GM19438 (cell line): Measurements from ENCODE around the gene SPINT4.
"Not testable (repeated sequence)": the region's sequence is repeated elsewhere in the genome, so short reads cannot be mapped to it uniquely, and the experiment has no call there.

Experiments used
- ATAC-seq: cut with Tn5 transposase; IDR thresholded peaks from one replicate; pipeline ENCODE4 v1.9.1; 2021; ENCODE audit warnings: low read depth; ENCODE audit not compliant: unreplicated experiment

Gene SPINT4

GRCh38 chr20:45722047-45722446 is at the start of gene SPINT4:
SPINT4 (plus strand) TSS chr20:45722347; CDS start chr20:45722368, 21 bp downstream.
- ATAC-seq: no peak

- ATAC-seq: no peak
These were observed 49.4 kb upstream of the SPINT4 start for GRCh38 chr20:45672765-45673164.

GRCh38 chr20:45679650-45680049 is 42.5 kb upstream of the SPINT4 start:
- no peak for ATAC-seq

- ATAC-seq: no peak
These were observed 36.3 kb upstream of the SPINT4 start for GRCh38 chr20:45685896-45686295.

GRCh38 chr20:45693346-45693745 is 28.8 kb upstream of the SPINT4 start:
- not testable (repeated sequence) for ATAC-seq

GRCh38 chr20:45695496-45695895 is 26.7 kb upstream of the SPINT4 start:
- ATAC-seq: no peak

- no peak for ATAC-seq
These were observed 21.0 kb upstream of the SPINT4 start for GRCh38 chr20:45701104-45701503.

GRCh38 chr20:45701873-45702272 is 20.3 kb upstream of the SPINT4 start, which contains the start of gene WFDC13:
WFDC13 (plus strand) TSS chr20:45702038; CDS start chr20:45702124, 86 bp downstream.
- ATAC-seq: no peak

GRCh38 chr20:45704969-45705637 is 17.0 kb upstream of the SPINT4 start, which contains the start of gene WFDC10B:
WFDC10B (minus strand) TSS chr20:45705019; CDS start chr20:45685992, 19,027 bp downstream.
- ATAC-seq: no peak

GRCh38 chr20:45716141-45716688 is 5.9 kb upstream of the SPINT4 start:
- not testable (repeated sequence) for ATAC-seq

- ATAC-seq: no peak
These were observed 3.0 kb downstream of the SPINT4 start for GRCh38 chr20:45725134-45725533.

GRCh38 chr20:45727044-45727443 is 4.9 kb downstream of the SPINT4 start:
- no peak for ATAC-seq

- ATAC-seq: no peak
These were observed 10.1 kb downstream of the SPINT4 start for GRCh38 chr20:45732199-45732598.

GRCh38 chr20:45735552-45735951 is 13.4 kb downstream of the SPINT4 start:
- ATAC-seq: no peak

GRCh38 chr20:45735988-45736387 is 13.8 kb downstream of the SPINT4 start:
- no peak for ATAC-seq

- ATAC-seq: no peak
These were observed 20.4 kb downstream of the SPINT4 start for GRCh38 chr20:45742596-45742995.

GRCh38 chr20:45745015-45745414 is 22.9 kb downstream of the SPINT4 start:
- no peak for ATAC-seq

- ATAC-seq: no peak
These were observed 29.6 kb downstream of the SPINT4 start for GRCh38 chr20:45751721-45752120.

GRCh38 chr20:45752746-45753145 is 30.6 kb downstream of the SPINT4 start:
- ATAC-seq: no peak

- no peak for ATAC-seq
These were observed 35.9 kb downstream of the SPINT4 start for GRCh38 chr20:45758096-45758495.

- ATAC-seq: not testable (repeated sequence)
These were observed 37.8 kb downstream of the SPINT4 start for GRCh38 chr20:45759921-45760320.

- not testable (repeated sequence) for ATAC-seq
These were observed 39.8 kb downstream of the SPINT4 start for GRCh38 chr20:45761966-45762365.
